Measurements from ENCODE around the gene C16orf92.

The C16orf92 gene

DNA sequence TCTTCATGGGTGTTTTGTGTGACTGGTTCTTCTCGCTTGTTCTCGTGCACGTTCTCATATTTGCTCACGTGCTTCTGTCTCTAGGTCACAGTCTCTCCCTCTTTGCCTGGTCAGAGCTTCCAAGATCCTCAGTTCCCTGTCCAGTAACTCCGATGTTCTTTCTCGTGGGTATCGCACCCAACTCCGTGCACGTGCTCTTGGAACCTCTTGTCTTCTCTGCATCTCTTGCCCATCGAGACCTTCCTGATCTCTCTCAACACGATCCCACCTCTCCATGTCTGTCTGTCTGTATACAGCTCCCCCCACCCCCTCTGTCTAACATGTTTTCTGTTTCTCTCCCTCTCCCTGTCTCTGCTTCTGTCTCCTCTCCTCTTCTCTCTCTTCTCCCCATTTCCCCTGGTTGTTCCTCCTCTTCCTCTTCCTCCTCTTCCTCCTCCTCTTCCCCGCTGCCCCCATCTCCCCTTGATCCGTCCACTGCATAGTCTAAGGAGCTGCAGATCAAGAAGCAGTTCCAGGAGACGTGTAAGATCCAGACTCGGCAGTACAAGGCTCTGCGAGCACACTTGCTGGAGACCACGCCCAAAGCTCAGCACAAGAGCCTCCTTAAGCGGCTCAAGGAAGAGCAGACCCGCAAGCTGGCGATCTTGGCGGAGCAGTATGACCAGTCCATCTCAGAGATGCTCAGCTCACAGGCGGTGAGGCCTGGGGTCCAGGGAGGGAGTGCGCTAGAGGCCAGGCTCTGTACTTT lies 33.7 kb upstream of the C16orf92 start:
- DNase-seq = no peak

DNA sequence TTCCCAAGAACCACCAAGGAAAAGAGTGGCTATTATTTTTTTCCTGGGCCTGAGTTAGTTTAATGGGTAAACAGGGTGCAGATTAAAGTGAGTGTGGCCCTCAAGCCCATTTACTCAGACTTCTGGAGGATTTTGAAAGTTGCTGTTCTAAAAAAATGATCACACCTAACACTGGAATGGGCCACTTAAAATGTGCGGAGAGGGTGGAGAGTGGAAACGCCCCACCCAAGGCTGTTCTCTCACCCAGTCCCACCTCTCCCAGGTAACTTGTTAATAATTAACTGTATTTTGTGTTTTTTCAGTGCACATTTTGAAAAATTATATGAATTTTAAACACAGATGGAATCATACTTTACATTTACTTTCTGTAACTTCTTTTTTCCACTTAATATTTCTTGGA lies 33.0 kb upstream of the C16orf92 start:
- no peak for DNase-seq

DNA sequence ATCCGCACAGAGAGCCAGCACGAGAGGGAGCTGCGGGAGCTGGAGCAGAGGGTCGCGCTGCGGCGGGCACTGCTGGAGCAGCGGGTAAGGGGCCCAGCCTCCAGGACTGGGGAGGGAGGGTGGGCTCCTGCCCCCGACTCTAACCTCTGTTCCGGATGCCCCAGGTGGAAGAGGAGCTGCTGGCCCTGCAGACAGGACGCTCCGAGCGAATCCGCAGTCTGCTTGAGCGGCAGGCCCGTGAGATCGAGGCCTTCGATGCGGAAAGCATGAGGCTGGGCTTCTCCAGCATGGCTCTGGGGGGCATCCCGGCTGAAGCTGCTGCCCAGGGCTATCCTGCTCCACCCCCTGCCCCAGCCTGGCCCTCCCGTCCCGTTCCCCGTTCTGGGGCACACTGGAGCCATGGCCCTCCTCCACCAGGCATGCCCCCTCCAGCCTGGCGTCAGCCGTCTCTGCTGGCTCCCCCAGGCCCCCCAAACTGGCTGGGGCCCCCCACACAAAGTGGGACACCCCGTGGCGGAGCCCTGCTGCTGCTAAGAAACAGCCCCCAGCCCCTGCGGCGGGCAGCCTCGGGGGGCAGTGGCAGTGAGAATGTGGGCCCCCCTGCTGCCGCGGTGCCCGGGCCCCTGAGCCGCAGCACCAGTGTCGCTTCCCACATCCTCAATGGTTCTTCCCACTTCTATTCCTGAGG lies 32.0 kb upstream of the C16orf92 start:
- DNase-seq = no peak

DNA sequence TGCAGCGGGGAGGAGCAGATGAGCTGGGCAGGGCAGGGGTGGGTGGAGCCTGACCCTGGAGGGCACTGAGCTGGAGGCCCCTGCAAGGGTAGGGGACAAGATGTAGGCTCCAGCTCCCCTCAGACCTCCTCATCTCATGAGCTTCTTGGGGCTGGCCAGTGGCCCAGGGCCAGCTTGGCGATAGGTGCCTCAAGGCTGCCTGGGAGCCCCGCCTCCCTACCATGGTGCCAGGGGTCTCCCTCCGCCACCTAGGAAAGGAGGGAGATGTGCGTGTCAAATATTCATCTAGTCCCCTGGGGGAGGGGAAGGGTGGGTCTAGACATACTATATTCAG lies 31.5 kb upstream of the C16orf92 start:
- no peak for DNase-seq

DNA sequence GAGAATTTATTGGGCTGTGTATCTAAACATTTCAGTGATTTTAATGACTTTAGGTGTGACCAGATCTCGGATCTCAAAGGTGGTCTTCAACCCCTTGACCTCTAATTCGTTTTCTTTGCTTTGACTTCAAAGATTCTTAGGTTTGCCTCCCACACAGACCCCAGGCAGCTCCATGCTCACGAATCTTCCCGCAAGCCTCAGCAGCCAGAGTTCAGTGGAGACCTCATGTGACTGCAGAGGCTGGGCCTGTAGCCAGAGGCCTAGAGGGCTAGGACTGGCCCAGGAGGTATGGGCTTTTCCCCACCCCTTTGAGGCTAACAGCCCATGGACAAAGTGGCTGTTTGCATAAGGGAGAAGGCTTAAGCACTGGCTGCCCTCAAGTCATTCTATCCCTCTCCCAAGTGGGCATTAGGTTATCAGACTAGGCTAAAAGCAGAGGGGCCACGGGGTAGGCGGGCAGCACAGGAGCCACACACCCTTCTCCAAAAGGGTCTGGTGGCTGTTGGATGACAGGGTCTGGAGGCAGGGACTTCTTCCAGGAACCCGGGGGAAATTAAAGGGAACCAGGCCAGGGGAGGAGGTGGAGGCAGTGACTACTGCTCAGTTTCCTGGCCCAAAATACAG lies 30.5 kb upstream of the C16orf92 start:
- DNase-seq = no peak

DNA sequence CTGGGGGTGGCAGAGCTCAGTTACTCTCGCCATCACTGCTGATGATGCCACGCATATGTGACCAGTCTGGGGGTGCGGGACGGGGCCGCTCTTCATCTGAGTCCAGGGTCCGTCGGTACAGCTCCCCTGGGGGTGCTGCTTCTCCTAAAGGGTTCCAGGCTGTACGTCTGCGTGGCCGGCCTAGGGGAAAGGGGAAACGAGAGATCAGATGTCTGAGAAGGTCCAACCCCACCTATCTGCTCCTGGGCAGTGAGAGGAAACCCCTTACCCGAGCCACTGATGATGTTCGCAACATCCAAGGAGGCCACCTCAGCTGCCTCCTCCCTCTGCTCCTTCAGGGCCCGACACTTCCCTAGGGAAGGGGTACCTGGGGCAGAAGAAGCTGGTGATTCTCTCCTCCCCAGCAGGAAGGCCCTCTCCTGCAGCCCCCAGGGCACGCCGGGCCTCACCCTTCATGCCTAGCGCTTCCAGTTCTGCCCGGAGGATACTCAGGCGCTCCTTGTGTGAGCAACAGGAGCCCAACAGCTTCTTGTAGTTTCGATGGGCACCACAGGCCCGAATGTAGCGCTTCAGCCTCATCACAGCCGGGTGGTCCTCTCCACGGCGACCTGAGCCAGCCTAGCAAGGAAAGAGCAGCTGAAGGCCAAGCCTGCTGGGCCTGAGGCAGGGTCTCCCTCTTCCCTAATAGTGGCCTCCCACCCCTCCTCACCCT lies 29.7 kb upstream of the C16orf92 start:
- DNase-seq = no peak

DNA sequence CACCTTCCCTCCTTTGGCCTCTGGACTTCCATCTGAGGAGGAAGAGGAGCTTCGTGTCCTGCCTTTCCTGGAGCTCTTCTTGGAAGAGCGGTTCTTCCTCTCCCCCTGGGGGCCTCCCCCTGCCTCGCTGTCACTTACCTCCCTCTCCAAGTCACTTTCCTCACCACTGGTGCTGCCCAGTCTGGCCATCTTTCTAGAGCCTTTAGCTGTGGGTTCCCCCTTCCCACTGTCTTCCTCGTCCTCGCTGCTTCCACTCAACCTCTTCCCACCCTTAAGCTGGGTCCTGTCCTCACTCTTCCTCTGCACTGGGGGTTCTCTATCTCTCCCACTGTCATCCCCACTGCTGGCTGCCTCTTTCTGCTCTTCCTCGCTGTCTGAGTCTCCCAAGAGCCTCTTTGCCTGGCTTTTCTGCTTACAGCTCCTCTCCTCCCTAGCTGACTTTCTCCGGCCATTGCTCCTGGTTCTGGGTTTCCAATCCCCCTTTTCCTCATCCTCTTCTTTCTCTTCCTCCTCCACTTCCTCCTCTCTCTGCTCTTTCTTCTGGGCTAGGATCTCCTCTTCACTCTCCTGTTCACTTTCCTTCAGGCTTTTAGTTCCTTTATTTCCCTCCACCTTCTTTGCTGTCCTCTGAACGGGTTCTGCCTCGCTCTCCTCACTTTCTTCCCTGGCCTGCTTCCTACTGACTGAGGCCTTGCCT lies 28.9 kb upstream of the C16orf92 start:
- no peak for DNase-seq

DNA sequence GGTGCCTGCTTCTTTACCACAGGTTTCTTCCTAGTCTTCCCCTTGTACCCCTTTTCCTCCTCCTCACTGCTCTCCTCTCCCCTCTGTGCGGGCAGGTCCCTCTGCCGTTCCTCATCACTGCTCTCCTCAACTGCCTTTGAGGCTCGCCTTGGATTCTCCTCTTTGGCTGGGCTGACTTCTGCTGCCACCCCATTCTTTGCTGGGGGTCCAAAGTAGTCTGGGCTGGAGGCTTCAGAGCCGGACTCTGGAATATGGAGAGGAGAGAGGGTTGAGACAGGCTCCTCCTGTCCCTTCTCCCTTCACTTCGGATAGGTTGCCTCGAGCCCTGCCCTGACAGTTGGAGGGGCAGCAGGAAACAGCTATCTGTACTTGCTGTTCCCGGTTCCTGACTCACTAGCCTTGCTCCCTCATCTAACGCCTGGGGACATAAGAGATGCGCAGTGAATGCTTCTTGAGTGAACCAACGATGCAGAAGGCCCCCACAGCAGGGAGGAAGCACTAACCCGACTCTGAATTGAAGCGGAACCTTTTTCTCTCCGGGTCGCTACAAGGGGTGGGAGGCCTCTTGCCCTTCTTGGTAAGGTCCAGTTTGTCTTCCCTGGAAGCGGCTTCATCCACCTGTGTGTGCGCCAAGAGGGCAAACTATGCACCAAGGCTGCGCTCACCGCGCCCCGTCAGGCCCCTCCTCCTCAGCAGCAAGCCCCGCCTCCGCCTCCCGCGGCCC lies 28.2 kb upstream of the C16orf92 start:
- DNase-seq = no peak

DNA sequence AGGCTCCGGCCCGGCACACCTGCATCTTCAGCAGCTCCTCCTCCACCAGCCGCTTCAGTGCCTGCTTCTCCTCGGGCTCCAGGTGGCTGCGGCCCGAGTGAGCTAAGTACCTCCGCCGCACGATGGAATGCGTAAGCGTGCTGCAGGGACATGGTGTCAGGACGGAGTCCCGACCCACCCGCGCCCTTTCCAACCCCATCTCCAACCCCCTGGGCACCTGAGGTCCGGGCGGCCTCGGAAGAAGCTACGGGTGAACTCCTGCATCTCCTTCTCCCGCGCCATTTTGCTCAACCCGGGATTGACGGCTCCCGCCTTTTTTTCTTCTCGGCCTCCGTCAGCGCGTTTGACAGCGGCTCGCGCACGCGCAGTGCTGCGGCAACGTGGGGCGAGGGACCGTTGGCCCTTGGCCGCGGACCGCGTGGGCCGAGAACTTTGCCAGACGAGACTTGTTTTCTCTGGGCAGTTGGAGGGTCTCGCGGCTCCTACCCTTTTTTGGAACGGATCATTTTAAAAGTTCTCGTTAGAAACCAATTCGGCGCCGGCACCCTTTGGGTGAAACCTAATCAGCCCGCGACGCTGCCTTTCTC lies 27.6 kb upstream of the C16orf92 start, which contains the start of gene HIRIP3:
Gene HIRIP3, minus strand, starts transcription at position 294 of the 587 bp plus-strand sequence. Its CDS starts 12 bp downstream, at position 282.
- peak; percentile 77 for DNase-seq

DNA sequence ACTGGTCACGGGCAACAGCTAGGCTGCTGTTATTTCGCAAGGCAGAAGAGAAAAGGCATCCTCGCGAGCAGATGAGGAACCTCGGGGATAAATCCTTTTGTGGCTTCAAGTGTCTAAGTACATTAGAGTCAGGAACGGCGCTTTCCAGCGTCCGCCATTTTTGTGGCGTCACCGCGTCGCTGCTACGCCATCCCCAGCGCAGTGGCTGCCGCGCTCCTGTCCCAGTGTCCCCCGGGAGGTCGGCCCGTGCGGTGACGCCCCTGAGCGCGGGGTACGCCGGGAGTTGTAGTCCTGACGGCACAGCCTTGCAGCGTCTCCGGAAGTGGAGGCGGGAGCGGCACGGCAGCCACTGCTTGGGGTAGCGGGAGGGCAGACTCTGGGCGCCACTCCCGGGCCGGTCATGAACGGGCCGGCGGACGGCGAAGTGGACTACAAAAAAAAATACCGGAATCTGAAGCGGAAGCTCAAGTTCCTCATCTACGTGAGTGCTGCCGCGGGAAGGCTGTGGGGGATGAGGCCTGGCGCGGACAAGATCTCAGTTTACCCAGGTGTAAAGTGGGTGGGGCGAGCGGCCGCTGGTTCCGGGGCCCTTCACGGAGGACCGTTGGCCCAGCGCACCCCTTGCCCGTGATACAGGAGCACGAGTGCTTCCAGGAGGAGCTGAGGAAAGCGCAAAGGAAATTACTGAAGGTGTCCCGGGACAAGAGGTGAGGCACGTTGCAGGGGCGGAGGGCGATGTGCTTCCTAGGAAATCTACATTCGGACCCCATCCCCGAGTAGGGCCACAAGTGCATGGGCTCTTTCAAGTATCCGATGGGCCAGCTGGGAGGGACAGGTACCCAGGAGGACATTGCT lies 26.9 kb upstream of the C16orf92 start, which contains the start of gene INO80E:
Gene INO80E, plus strand, starts transcription at position 331 of the 855 bp plus-strand sequence. Its CDS starts 70 bp downstream, at position 401.
- peak; percentile 98 for DNase-seq

DNA sequence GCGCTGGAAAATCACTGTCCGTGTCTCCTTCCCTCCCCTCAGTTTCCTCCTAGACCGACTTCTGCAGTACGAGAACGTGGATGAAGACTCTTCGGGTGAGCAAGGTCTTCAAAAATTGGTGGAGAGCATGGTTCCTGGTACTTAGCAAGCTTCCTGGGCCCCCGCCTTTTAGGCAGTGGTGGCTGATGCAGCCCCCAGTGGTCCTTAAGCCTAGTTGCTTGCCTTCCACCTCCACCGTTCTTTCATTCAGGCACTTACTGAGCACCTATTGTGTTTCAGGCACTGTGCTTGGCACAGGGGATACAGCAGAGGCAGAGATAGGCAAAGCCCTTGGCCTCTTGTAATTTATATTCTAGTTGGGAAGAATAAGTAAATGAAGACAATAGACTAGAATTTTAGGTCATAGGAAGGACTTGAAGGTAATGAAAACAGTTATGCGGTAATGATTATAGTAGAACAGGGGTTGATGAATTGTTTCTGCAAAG lies 26.2 kb upstream of the C16orf92 start:
- DNase-seq = no peak

DNA sequence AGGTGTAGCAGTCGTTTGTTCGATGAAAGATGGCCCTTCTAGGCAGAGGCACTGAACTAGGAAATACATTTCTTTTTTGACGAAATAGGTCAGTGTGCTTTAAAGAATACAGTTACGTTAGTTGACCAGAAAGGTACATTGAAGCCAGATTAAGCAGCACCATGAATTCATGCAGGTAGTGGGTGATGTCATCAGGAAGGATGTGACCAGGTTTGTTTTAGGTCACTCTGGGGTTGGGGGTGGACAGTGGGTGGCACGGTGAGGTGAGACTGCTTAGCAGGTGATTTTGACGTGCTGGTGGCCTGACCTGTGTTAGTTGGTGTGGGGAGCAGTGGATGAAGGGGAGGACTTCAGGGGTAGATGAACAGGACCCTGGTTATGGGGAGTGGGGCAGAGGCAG lies 23.4 kb upstream of the C16orf92 start:
- no peak for DNase-seq

DNA sequence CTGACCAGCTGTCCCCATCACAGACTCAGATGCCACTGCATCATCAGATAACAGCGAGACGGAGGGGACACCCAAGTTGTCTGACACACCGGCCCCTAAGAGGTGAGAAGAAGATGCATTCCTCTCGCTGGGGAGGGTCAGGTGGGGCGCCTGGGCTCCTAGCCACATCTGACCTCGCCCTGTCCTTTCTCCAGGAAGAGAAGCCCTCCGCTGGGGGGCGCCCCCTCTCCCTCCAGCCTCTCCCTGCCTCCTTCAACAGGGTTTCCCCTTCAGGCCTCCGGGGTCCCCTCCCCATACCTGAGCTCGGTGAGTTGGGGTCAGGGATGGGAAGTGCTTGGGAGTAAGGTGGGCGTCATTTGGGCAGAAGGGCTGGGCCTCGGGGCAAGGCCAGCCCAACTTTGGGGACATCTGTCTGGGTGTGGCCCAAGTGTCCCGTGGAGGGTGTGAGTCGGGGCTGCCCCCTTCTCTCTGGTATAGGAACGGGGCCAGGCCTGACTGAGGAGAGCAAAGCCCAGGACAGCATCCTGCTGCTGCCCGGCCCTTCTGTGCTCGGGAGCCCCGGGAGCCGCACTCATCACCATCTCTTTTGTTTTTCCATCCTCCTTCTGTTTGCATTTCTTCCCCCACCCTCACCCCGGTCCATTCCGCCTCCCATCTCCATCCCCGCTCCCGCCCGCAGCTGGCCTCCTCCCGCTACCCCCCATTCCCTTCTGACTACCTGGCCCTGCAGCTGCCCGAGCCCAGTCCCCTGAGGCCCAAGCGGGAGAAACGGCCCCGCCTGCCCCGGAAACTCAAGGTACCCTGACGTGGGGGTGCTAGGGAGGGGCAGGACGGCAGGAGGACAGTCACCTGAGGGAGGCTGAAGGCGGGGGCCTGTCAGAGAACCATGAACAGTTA lies 22.0 kb upstream of the C16orf92 start:
- DNase-seq = no peak

DNA sequence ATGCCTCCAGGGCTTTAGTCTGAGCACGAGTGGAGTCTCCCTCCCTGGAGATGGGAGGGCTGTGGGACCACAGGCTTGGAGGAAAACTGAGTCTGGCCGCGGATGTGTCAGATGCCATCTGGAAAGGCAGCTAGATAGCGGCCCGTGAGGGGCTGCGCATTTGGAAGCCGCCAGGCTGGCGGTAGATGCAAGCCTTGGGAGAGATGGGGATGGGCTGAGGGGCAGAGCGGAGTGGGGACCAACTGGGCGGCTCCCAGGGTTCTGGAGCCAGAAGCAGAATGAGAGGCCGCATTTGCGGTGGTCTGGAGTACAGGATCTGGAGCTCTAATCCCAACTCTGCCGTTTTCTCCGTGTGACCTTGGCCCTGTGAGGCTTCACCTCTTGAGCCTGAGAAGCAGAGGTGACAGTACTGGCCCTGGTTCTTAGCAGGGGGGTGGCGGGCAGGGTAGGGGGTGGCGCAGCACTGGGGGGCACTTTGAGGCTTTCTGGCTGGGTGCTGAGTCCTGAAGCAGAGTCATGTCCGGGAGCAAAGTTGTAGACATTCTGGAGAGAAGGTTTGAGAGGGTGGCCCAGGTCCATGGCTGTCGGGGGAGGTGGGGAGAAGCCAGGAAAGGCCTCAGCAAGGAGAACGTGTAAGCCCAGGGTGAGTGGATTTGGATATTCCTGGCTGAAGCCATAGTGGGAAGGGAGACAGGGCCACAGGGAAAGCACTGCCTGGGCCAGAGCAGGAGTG lies 20.2 kb upstream of the C16orf92 start:
- DNase-seq = no peak

DNA sequence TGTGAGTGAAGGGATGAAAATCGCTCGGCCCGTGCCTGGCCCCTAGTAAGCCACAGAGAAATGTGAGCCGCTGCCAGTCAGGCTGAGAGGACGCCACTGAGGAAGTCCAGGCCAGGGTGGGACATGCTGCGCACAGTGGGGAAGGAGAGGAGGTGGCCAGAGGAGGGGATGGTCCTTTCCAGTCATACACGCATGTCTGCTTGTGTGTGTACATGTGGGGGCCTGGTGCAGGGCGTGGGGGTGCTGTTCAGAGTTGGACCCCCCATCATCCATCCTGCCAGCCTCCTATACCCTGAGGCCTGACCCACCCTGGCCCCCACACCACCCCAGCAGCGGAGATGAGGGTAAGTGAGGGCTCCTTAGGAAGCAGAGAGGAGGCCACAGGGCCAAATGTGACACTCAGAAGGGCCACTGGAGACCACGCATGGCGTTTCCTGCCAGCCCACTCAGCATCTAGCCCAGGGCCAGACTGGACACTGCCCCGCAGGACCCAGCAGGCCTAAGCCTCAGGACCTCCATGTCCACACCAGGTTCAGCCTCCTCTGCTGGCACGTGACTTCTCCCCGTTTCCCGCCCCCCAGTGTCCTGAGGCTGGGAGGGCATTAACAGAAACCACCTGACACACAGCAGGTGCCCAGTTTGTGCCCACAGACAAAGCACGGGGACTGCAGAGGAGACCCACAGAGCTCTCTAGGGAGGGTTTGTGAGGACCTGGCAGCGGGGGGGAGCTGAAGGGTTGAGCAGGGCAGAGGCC lies 19.2 kb upstream of the C16orf92 start:
- no peak for DNase-seq

DNA sequence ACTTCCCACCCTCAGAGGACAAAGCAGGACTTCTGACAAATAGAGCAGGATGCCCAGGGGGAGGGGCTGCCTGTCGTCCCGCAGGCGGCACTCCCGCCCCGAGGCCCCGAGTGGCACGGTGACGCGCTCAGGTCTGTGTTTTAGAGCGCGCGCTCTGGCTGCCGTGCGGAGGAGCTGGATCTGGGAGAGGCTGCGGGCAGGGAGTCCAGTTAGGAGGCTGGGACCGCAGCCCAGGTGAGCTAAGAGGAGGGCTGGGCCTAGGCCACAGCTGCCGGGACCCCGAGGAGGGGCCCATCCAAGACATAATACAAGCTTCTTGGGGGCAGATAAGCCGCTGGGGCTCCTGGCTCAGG lies 18.6 kb upstream of the C16orf92 start:
- no peak for DNase-seq

DNA sequence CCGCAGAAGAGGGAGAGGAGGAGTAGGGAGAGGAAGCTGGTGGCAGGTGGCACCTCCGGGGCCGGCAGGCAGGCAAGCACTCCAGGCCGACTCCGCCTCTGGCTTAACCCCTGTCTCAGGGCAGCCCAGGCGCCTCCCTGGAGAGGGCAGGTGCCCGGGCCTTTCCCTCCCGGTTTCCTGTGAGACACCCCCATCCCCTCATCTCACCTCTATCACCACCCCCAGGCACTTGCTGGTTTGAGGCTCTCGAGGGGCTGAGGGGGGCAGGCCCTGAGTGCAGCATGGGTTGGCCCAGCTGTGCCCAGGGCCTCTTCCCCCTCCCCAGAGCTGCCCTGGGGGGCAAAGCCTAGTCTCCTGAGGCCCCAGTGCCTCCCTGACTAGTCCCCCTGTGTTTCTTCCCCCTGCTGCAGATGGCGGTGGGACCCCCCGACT lies 18.2 kb upstream of the C16orf92 start:
- DNase-seq = no peak

Data from effector CD8-positive, alpha-beta T cell (primary cell).